Stimulated activated CD4-positive, alpha-beta T cell treated with anti-CD3 and anti-CD28 coated beads, Interleukin-15, amount 100 ng/mL, for 48 hours (primary cell): ENCODE data around the gene PLXNB2.
"Not testable (repeated sequence)": the region's sequence is repeated elsewhere in the genome, so short reads cannot be mapped to it uniquely, and the experiment has no call there.

ENCODE experiments used
- DNase-seq, 2 donors: peaks; one replicate each; pipeline ENCODE4 v3.0.0-alpha.2; 2020; ENCODE audit warnings: low read depth in 2 of 2

The PLXNB2 gene, protein sequence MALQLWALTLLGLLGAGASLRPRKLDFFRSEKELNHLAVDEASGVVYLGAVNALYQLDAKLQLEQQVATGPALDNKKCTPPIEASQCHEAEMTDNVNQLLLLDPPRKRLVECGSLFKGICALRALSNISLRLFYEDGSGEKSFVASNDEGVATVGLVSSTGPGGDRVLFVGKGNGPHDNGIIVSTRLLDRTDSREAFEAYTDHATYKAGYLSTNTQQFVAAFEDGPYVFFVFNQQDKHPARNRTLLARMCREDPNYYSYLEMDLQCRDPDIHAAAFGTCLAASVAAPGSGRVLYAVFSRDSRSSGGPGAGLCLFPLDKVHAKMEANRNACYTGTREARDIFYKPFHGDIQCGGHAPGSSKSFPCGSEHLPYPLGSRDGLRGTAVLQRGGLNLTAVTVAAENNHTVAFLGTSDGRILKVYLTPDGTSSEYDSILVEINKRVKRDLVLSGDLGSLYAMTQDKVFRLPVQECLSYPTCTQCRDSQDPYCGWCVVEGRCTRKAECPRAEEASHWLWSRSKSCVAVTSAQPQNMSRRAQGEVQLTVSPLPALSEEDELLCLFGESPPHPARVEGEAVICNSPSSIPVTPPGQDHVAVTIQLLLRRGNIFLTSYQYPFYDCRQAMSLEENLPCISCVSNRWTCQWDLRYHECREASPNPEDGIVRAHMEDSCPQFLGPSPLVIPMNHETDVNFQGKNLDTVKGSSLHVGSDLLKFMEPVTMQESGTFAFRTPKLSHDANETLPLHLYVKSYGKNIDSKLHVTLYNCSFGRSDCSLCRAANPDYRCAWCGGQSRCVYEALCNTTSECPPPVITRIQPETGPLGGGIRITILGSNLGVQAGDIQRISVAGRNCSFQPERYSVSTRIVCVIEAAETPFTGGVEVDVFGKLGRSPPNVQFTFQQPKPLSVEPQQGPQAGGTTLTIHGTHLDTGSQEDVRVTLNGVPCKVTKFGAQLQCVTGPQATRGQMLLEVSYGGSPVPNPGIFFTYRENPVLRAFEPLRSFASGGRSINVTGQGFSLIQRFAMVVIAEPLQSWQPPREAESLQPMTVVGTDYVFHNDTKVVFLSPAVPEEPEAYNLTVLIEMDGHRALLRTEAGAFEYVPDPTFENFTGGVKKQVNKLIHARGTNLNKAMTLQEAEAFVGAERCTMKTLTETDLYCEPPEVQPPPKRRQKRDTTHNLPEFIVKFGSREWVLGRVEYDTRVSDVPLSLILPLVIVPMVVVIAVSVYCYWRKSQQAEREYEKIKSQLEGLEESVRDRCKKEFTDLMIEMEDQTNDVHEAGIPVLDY (N-terminal part only)

DNA sequence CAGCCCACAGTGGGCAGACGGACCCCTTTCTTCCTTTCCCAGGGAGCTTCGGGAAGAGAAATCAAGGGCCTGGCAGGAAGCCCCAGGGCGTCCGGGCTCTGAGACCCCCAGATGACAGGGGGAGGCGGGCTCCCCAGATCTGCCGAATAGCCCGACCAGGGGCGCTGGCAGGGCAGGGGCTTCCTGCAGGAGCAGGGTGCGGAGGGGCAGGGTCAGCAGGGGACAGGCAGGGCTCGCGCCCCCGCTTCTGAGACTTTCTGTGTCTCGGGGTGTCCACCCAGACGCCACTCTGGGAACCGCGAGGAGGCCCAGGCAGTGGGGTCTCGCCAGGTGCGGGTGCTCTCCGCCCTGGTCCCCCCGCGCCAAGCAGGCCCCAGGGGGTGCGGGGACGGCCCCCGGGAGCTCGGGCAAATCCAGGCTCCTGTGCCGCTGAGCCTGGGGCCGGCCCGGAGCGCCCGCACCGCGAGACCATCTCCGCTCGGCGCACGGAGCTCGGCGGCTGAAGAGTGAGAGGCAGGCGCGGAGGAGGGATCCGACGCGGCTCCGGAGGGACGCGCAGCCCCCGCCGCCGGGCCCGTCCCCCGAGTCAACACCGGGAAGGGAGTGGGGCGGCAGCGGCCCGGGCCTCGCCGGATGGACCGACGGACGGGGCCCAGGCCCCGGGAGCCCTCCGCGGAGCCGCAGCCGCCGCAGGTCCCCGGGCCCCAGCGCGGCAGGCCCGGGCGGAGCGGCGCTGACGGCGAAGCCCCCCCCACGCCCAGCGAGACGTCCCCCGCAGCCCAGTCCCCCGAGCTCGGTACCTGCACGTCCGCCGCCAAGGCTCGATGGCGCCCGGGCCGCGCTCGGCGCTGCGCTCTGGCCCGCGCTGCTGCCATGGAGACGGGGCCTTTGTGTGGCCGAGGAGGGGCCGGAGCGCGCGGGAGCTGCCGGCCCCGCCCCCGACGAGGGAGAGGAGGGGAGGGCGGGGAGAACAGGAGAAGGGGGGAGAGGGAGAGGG, at the start of gene PLXNB2:
PLXNB2 (minus strand) TSS at position 894 of the 997 bp plus-strand sequence. CDS start 17,062 bp downstream, outside the sequence.
- DNase-seq: no peak

DNA sequence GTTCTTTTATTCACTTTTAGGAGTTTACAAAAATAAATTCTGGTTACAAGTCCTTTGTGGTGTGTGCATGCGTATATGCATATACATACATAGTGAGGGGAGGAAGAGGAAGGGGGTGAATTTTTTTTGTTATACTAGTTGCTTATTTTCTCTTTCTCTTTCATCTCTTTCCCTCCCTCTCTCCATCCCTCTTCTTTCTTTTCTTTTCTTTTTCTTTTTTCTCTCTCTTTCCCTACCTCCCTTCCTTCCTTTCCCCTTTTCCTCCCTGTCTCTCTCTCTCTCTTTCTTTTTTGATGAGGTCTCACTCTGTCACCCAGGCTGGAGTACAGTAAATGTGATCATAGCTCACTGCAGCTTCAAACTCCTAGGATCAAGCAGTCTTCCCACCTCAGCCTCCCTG, 49.8 kb upstream of the PLXNB2 start:
- DNase-seq: no peak

DNA sequence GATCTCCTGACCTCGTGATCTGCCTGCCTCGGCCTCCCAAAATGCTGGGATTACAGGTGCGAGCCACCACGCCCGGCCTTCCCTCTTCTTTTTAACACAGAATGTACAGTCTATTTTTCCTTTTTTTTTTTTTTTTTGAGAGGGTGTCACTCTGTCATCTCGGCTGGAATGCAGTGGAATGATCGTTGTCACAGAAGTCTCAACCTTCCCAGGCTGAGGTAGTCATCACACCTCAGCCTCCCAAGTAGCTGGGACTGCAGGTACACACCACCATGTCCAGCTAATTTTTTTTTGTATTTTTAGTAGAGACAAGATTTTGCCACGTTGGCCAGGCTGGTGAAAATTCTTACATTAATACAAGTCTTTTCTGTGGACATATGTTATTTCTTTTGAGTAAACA, 48.7 kb upstream of the PLXNB2 start:
- no peak for DNase-seq

DNA sequence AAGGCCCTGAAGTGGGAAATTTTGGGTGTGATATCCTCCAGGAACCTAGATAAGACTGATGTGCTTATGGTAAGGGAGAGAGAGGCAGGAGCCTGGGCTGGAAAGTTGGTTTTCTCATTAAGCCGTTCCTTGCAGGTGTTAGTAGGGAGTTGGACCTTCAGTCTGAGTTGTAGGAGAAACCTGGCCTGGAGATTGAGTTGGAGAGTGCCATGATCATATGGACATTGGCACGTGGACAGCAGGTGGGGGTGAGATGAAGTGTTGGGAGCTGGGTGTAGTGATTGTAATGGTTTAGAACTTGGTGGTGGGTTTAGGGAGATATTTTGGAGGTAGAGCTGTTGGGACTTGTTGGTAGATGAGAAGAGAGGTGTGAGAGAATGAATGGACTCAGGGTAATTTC, 40.6 kb upstream of the PLXNB2 start:
- DNase-seq: no peak

DNA sequence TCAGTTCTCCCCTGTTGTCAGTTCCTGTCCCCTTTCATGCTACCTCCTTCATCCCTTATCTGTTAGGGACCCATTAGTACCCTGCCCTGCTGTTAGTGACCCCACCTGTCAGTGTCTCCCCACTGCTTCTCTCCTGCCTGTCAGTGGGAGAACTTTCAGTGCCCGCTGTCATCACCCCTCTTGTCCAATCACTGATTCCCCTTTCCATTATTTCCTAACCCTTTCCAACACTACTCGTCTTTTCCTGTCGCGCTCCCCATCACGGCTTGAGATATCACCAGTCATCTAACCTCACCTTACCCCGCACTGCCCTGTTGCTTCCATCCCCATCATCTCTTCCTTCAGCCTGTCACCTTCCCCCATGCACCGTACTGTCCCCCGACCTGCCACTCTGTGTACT, 39.7 kb upstream of the PLXNB2 start:
- no peak for DNase-seq

DNA sequence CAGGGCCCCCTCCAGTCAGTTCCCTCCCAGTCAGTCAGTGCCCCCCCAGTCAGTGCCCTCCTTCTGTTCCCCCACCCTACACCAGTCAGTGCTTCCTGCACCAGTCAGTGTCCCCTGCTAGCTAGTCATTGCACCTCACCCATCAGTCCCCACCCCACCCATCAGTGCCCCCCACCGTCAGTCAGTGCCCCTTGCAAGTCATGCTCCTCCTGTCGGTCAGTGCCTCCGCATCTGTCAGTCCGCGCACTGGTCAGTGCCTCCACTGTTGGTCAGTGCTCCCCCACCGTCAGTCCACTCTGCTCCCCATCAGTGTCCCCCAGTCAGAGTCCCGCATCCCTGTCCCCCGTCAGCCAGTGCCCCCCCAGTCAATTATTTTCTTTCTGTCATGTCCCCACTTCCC, 39.0 kb upstream of the PLXNB2 start:
- no peak for DNase-seq

DNA sequence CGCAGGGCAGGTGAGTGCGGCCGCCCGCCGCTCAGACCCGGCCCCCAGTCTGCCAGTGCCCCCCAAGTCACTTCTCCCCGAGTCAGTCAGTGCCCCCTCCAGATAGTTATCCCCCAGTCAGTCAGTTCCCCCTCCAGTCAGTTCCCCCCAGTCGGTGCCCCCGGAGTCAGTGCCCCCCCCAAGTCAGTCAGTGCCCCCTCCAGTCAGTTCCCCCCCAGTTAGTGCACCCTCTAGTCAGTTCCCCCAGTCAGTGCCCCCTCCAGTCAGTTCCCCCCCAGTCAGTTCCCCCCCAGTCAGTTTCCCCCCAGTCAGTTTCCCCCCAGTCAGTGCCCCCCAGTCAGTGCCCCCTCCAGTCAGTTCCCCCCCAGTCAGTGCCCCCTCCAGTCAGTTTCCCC, 36.1 kb upstream of the PLXNB2 start:
- no peak for DNase-seq

DNA sequence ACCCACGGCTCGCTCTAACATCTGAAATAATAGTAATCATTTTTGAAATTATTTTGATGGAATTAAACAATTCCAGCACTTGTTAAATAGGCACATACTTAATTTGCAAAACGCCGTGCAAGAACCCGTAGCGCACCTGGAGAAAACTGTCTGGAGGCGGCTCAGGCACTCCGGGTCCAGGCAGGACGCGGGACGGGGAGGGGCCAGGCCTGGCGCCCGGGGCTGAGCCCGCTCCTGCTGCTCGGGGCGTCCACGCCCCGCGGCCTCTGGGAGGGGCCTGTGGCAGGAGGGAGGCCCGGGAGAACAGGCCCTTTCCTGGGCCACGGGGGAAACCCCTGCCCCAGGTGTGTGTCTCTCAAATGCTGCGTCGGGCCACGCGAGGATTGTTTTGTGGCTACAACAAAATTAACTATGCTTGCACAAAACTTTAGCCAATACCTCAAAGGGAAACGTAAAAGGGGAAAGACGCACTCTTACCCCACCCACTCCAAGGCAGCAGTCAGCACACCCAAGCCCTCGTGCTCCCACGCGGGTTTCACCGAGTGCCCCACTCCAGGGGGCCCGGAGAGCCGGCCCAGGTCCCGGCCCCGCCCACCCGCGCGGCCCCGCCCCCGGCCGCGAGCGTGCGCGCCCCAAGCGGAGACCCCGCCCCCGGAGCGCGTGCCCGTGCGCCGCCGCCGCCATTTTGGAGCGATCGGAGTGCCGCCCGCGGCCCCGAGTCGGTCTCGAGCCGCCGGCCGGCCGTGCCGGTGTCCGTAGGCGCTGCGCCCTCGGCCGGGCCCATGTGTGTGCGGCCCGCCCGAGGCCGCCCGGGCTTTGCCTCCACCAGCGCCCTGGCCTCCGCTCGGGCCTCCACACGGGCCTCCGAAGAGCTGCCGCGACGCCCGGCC, 35.5 kb upstream of the PLXNB2 start, which contains the start of gene PPP6R2:
PPP6R2 (plus strand) TSS at position 677 of the 890 bp plus-strand sequence. CDS start 50,582 bp downstream, outside the sequence.
- peak; percentile 69 to 84 for DNase-seq

DNA sequence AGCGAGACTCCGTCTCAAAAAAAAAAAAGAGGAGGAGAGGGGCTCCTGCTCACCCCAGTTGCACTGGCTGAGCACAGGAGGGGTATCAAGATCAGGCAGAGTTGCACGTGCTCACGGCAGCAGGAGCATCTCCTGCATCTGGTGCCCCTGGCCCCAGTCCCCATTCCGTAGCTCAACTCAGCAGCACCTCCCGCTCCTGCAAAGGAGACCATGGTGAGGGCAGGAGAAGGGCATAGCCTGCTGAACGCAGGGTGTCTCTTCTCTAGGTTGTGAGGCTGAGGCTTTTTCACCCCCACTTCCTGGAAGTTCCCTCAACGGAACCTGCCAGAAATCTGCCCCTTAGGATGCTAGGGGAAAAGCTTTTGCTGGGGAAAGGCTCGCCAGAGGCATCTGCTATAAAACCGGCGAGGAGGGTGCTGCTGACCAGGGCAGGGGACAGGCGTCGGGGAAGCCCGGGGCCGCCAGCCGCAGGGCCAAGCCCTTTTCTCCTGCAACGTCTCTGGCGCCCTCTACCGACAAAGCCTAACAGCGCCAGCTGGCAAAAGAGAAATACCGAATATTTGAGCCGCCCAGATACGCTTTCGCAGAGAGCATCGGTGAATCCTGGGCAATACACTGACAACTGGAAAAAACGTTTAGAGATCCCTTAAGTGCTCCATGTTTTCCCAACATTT, 34.7 kb upstream of the PLXNB2 start:
- DNase-seq: peak; percentile 77 to 91

DNA sequence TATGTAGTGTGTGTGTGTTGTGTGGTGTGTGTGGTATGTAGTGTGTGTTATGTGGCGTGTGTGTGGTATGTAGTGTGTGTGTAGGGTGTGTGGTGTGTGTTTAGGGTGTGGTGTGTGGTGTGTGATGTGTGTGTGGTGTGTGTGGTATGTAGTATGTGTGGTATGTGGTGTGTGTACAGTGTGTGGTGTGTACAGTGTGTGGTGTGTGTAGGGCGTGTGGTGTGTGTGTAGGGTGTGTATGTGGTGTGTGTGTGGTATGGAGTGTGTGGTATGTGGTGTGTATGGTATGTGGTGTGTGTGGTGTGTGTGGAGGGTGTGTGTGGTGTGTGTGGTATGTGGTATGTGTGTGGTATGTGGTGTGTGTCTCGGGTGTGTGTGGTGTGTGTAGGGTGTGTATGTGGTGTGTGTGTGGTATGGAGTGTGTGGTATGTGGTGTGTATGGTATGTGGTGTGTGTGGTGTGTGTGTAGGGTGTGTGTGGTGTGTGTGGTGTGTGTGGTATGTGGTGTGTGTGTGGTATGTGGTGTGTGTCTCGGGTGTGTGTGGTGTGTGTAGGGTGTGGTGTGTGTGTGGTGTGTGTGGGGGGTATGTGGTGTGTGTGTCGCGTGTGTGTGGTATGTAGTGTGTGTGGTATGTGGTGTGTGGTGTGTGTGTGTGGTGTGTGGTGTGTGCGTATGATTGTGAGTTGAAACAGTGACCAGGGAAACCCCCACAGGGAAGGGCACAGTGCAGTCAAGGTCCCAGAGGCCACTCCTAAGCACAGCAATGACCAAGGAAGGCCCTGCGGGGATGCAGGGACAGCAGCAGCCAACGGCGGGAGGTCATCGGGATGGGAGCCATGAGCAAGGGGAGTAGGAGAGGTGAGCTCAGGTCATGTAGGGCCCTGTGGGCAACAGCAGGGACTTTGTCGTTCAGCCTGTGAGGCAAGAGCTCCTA, 32.8 kb upstream of the PLXNB2 start:
- DNase-seq: no peak

DNA sequence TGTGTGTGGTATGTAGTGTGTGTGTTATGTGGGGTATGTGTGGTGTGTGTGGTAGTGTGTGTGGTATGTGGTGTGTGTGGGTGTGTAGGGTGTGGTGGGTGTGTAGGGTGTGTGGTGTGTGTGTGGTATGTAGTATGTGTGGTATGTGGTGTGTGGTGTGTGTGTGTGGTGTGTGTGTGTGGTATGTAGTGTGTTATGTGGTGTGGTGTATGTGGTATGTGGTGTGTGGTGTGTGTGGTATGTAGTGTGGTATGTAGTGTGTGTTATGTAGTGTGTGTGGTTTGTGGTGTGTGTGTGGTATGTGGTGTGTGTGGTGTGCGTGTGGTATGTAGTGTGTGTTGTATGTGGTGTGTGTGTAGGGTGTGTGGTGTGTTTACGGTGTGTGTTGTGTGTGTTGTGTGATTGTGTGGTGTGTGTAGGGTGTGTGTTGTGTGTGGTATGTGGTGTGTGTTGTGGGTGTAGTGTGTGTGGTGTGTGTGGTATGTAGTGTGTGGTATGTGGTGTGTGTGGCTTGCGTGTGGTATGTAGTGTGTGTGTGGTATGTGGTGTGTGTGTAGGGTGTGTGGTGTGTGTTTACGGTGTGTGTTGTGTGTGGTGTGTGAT, 31.5 kb upstream of the PLXNB2 start:
- DNase-seq: no peak

DNA sequence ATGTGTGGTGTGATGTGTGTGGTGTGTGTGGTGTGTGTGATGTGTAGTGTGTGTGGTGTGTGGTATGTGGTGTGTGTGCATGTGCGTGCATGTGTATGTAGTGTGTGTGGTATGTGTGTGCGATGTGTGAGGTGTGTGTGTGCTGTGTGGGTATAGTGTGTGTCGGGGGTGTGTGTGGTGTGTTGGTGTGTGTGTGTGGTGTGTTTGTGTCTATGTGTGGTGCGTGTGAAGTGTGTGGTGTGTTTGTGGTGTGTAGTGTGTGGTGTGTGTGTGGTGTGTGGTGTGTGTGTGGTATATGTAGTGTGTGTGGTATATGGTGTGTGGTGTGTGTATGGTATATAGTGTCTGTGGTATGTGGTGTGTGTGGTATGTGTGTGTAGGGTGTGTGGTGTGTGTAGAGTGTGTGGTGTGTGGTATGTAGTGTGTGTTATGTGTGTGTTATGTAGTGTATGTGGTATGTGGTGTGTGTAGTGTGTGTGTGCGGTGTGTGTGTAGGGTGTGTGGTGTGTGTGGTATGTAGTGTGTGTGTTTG, 30.7 kb upstream of the PLXNB2 start:
- no peak for DNase-seq

DNA sequence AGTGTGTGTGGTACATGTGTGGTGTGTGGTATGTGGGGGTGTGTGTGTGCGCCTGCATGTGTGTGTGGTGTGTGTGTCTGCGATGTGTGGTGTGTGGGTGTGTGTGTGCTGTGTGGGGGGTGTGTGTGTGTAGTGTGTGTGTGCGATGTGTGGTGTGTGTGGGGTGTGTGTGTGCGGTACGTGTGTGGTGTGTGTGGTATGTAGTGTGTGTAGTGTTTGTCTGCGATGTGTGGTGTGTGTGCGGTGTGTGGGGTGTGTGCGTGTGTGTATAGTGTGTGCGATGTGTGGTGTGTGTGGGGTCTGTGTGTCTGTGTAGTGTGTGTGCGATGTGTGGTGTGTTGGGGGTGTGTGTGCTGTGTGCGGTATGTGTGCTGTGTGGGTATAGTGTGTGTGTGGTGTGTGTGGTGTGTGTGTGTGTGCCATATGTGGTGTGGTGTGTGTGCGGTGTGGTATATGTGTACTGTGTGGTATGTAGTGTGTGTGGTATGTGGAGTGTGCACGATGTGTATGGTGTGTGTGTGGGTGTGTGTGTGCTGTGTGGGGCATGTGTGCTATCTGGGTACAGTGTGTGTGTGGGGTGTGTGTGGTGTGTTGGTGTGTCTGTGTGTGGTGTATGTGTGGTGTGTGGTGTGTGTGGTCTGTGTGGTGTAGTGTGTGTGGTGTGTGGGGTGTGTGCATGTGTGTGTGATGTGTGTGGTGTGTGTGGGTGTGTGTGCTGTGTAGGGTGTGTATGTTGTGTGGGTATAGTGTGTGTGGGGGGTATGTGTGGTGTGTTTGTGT, 30.0 kb upstream of the PLXNB2 start:
- DNase-seq: no peak

DNA sequence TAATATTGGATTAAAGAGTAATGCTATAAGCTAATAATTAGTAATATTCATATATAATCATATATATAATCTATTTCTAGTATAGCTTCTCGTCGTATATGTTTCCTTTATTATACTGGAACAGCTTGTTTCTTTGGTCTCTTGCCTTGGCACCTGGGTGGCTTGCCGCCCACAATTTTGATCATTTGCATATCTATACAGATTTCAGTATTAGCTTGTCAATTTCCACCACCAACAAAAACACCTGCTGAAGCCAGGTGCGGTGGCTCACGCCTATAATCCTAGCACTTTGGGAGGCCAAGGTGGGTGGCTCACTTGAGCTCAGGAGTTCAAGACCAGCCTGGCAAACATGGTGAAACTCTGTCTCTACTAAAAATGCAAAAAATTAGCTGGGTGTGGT, 27.0 kb upstream of the PLXNB2 start:
- not testable (repeated sequence) for DNase-seq

DNA sequence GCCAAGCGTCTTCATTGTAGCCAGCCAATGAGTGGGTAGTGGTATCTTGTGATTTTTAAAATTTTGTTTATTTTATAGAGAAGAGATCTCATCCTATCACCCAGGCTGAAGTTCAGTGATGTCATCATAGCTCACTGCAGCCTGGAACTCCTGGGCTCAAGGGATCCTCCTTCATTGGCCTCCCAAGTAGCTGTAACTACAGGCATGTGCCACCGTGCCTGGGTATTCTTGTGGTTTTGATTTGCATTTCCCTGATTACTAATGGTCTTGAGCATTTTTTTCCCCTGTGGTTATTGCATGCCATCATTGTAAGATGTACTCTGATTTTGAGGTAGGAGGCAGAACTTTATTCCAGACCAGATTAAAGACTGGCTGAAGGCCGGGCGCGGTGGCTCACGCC, 21.8 kb upstream of the PLXNB2 start:
- no peak for DNase-seq

DNA sequence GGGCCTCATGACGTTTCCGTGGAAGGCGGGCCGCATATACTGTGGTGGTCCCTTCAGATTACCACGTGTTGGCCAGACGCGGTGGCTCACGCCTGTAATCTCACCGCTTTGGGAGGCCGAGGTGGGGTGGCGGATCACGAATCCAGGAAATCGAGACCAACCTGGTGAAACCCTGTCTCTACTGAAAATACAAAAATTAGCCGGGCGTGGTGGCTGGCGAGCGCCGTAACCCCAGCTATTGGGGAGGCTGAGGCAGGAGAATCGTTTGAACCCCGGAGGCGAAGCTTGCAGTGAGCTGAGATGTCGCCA, 20.2 kb upstream of the PLXNB2 start:
- DNase-seq: no peak
